Stimulated activated CD4-positive, alpha-beta T cell treated with anti-CD3 and anti-CD28 coated beads, Interleukin-2, amount 100 ng/mL, for 24 hours (primary cell): ENCODE data around the gene POU4F3.

Experiments used
- DNase-seq, 2 donors: peaks; one replicate each; pipeline ENCODE4 v3.0.0-alpha.2; 2020

Gene POU4F3

GRCh38 chr5:146340260-146341081 is 1.8 kb downstream of the POU4F3 start:
- DNase-seq = peak; percentile 28 to 54

GRCh38 chr5:146341854-146342253 is 3.2 kb downstream of the POU4F3 start:
- DNase-seq = no peak

GRCh38 chr5:146342519-146342881 is 3.9 kb downstream of the POU4F3 start:
- DNase-seq = no peak

GRCh38 chr5:146342882-146343865 is 4.5 kb downstream of the POU4F3 start:
- DNase-seq = no peak

- DNase-seq = no peak
These were observed 5.8 kb downstream of the POU4F3 start for GRCh38 chr5:146344155-146345118.

- DNase-seq = no peak
These were observed 6.6 kb downstream of the POU4F3 start for GRCh38 chr5:146345240-146345577.

GRCh38 chr5:146345578-146346366 is 7.1 kb downstream of the POU4F3 start:
- DNase-seq = no peak

- no peak for DNase-seq
These were observed 18.5 kb downstream of the POU4F3 start for GRCh38 chr5:146357126-146357525.

- DNase-seq = no peak
These were observed 21.2 kb downstream of the POU4F3 start for GRCh38 chr5:146359836-146360235.

- no peak for DNase-seq
These were observed 24.7 kb downstream of the POU4F3 start for GRCh38 chr5:146363161-146363874.

- DNase-seq = no peak
These were observed 27.0 kb downstream of the POU4F3 start for GRCh38 chr5:146365618-146366017.

- DNase-seq = no peak
These were observed 28.3 kb downstream of the POU4F3 start for GRCh38 chr5:146366904-146367303.

- no peak for DNase-seq
These were observed 29.5 kb downstream of the POU4F3 start for GRCh38 chr5:146368137-146368536.

- DNase-seq = no peak
These were observed 31.1 kb downstream of the POU4F3 start for GRCh38 chr5:146369691-146370090.

- DNase-seq = no peak
These were observed 38.2 kb downstream of the POU4F3 start for GRCh38 chr5:146376821-146377220.

- no peak for DNase-seq
These were observed 40.3 kb downstream of the POU4F3 start for GRCh38 chr5:146378986-146379385.

- DNase-seq = no peak
These were observed 42.1 kb downstream of the POU4F3 start for GRCh38 chr5:146380714-146381113.

- DNase-seq = no peak
These were observed 49.7 kb downstream of the POU4F3 start for GRCh38 chr5:146388386-146388785.

GRCh38 chr5:146390469-146390868 is 51.8 kb downstream of the POU4F3 start:
- no peak for DNase-seq
